Bronchus fibroblast of lung (primary cell): Measurements from ENCODE around the gene KIF9. TPM values are rescaled to one million over a fixed set of nuclear protein-coding genes. Genes with fewer than 3 reads are reported as not detected.

Experiments used
- total RNA-seq: library from RNA; depleted of rRNA; stranded (reverse); fragments of >200 nt; gene quantifications from 2 replicates; pipeline ENCODE4 v1.2.3, GENCODE V29; 2015

The KIF9 gene
- 4.2 and 7.3 TPM in 2 replicates for total RNA-seq

GRCh38 chr3:47282424-47283192 is at the start of gene KIF9, which contains the start of gene KLHL18:
Gene KIF9, minus strand, starts transcription at chr3:47282799. Its CDS starts 5,425 bp downstream, at chr3:47277374.
Gene KLHL18, plus strand, starts transcription at chr3:47282944. Its CDS starts 22 bp downstream, at chr3:47282966.

Other genes starting within 250 kb of the KIF9 start
- 10.9 and 13.8 TPM in 2 replicates for gene SETD2, start 118.7 kb downstream of the KIF9 start, total RNA-seq
- gene KLHL18, start 145 bp upstream of the KIF9 start, total RNA-seq = 14.0 and 14.8 TPM in 2 replicates
- gene PTPN23, start 98.2 kb upstream of the KIF9 start, total RNA-seq = 14.6 and 15.0 TPM in 2 replicates
- 42.7 and 43.9 TPM in 2 replicates for gene SCAP, start 193.1 kb upstream of the KIF9 start, total RNA-seq
- gene ELP6, start 230.9 kb upstream of the KIF9 start, total RNA-seq = 40.0 and 48.6 TPM in 2 replicates